NCI-H2029 (cell line): ENCODE data around the gene PSME2.

Experiments
- DNase-seq: peaks from one replicate; lab custom pipeline; 2025; lab: John Stamatoyannopoulos, UW

The PSME2 gene

GRCh38 chr14:24135834-24136683, 10.4 kb downstream of the PSME2 start, which contains the start of gene PSME1:
TSS of gene PSME1 (plus strand) at chr14:24136194. CDS start at chr14:24136263, 69 bp downstream.
- peak; percentile 84 for DNase-seq

DNA sequence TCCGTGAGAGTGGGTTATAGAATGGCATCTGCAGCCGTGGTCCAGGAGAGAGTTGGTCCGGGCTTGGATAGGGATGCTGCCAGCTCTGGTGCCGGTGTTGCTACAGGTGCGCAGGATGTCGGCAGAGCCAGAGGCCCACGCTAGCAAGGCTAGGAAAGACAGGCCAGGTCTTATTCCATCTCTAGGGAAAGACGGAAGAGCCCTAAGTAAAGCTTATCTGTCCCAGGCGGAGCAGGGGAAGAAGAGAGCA, 10.9 kb downstream of the PSME2 start:
- no peak for DNase-seq

DNA sequence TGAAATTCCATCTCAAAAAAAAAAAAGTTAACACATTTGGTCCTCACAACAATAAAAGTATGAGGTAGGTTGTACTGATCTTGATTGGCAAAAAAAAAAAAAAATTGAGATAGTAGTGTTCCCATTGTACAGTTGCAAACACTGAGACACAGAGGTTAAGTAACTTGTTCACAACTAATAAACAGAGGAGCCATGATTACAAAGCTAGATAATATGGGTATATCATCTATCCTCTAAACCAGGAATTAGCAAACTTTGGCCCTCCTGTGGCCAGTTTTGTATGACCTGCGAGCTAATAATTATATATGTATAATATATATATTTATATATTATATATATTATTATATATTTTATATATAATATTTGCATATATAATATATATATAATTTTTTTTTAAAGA, 12.7 kb downstream of the PSME2 start:
- DNase-seq = no peak

DNA sequence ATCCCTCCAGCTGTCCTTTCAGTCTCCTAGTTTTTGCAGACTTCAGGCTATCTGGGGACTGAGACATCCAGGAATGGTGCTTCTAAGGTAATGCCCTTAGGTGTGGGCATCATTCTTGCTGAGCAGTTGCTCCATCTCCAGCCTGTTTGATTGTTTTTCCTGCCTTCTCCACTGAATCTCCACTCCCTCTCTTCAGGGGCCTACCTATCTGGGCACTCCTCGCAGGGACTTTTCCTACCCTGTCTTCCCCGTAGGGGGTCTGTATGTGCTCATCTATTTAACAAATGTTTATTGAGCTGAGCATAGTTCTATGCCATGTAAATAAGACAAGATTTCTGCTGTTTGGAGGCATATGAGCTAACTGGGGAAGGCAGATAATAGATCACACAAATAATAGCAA, 13.4 kb downstream of the PSME2 start:
- no peak for DNase-seq

- DNase-seq = peak; percentile 90
Measured at GRCh38 chr14:24132061-24132685, 14.2 kb downstream of the PSME2 start.

DNA sequence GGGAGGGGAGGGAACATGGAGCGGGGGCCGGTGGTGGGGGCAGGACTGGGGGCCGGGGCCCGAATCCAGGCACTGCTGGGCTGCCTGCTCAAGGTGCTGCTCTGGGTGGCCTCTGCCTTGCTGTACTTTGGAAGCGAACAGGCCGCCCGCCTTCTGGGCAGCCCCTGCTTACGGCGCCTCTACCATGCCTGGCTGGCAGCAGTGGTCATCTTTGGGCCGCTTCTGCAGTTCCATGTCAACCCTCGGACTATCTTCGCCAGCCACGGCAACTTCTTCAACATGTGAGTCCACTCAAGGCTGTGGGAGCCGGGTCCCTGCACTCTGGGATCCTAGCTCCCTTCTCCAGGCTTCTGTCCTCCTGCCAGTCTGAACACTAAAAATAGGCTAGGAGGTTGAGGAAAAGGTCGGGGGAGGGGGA, 14.9 kb downstream of the PSME2 start:
- no peak for DNase-seq

DNA sequence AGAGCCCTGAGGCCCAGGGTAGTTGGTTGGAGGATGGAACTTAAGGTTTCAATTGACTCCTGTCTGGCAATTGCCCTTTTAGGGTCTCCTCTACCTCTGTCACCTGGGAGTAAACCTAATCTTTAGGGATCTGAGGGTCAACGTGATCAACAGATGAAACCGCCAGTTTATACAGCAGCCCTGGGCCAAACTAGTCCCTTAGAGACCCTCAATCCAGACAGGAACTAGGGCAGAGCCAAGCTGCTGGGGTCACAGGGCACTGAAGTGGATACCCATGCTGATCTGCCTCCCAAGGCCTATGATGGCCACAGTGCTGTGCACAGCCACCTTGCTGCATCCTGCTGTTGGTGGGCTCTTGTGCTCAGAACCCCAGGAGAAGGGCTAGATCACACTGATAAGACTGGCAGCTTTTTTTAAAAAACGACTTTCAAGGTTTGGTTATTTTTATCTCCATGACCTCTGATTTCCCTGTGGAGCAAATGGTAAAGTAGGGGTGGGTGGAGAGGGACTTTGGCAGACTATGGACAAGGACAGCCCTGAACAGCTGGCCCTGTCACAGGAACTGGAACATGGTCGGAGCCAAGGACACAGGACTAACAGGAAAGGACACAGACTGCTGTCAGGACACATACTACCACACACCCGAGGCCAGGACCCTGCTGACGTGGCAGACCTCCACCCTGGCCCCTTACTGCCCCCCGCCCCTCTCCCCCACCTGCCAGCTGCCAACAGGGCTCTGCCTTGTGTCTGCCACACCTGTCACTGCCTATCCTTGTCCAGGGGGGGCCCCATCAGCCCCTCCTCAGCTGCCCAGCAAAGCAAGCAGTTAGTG, 15.5 kb downstream of the PSME2 start:
- no peak for DNase-seq

DNA sequence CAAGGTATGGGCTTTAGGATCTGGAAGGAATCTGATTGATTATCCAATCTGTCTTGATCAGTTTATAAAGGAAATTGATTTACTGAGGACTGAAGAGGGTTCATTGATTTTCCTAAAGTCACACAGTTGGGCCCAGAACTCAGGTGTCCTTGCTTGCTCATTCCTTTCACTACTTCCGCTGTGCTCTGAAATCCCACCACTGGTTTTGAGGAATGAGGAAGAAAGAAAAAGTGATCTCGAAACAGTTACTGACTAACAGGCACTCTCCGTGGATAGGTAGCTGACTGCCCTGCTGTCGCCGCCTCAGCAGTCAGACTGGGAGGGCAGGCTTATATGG, 16.1 kb downstream of the PSME2 start, which contains the start of gene FITM1:
TSS of gene FITM1 (plus strand) at position 280 of the 337 bp plus-strand sequence. CDS start 905 bp downstream, outside the sequence.
- DNase-seq = no peak

DNA sequence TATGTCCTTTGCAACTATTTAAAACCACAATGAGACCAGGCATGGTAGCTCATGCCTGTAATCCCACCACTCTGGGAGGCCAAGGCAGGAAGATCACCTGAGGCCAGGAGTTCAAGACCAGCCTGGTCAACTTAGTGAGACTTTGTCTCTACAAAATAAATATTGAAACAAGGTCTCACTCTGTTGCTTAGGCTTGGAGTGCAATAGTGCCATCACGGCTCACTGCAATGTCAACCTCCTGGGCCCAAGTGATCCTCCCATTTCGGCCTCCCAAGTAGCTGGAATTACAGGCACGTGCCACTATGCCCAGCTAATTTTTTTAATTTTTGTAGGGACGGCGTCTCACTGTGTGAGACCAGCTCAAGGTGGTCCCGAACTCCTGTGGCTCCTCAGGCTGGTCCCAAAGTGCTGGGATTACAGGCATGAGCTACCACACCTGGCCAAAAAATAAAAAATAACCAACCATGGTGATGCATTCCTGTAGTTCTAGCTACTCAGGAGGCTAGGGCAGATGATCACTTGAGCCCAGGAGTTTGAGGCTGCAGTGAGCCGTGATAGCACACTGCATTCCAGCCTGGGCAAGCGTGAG, 16.9 kb downstream of the PSME2 start:
- DNase-seq = no peak

GRCh38 chr14:24127673-24128072, 18.7 kb downstream of the PSME2 start:
- no peak for DNase-seq

DNA sequence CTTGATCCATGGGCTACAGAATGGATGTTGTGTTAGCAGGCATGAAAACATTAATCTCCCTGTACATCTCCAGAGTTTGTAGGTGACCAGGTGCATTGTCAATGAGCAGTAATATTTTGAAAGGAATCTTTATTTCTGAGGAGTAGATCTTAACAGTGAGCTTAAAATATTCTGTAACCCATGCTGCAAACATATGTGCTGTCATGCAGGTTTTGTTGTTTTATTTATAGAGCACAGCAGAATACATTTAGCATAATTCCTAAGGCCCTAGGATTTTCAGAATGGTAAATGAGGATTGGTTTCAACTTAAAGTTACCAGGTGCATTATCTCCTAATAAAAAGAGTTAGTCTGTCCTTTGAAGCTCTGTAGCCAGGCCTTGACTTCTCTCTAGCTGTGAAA, 19.5 kb downstream of the PSME2 start:
- no peak for DNase-seq

GRCh38 chr14:24123424-24124417, 22.7 kb downstream of the PSME2 start:
- DNase-seq = no peak

- DNase-seq = no peak
Measured at GRCh38 chr14:24122898-24123297, 23.5 kb downstream of the PSME2 start.

GRCh38 chr14:24122416-24122815, 24.0 kb downstream of the PSME2 start:
- no peak for DNase-seq

- DNase-seq = no peak
Measured at GRCh38 chr14:24121210-24121609, 25.2 kb downstream of the PSME2 start.

DNA sequence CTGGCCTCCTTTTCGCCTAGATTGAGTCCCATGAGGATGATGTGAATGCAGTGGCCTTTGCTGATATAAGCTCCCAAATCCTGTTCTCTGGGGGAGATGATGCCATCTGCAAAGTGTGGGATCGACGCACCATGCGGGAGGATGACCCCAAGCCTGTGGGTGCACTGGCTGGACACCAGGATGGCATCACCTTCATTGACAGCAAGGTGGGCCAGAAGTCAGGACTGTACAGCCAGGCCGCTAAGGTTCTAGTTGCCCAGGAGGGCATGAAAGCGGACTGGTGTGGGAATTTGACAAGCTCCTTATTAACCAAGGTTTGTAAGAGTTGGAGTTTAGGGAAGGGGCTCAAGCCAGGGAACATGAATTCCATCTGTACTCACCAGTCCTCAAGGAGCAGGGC, 26.7 kb downstream of the PSME2 start:
- DNase-seq = no peak

- no peak for DNase-seq
Measured at GRCh38 chr14:24117179-24117578, 29.2 kb downstream of the PSME2 start.

- DNase-seq = no peak
Measured at GRCh38 chr14:24116128-24116814, 30.1 kb downstream of the PSME2 start.

- DNase-seq = no peak
Measured at GRCh38 chr14:24115422-24116127, 30.8 kb downstream of the PSME2 start.
